ENCODE data around the gene MRPL3.

DNA sequence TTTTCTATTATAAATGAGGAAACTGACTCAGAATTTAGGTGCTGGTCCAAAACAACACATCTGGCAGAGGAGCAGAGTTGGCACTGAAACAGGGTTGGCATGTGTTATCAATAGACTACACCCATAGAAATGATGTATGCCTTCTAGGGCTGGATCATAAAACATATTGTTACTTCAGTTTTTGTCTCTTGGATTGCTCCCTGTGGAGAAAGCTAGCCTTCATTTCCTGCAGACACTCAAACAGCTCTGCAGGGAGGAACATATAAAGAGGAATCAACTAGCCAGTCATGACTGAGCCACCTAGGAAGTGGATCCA is 507 bp upstream of the MRPL3 start:
- TF ChIP-seq EZH2phosphoT487 (IDR thresholded peaks at IDR 0.05; ENCODE audit: borderline replicate concordance, low read depth) (no peak), TAF1 (IDR thresholded peaks at IDR 0.05; ENCODE audit: borderline replicate concordance, low read depth, low read length) (no peak), EP300 (IDR thresholded peaks at IDR 0.05; ENCODE audit: borderline replicate concordance in 1 of 2, low read depth in 1 of 2, low read length in 1 of 2) (no peak), GATA2 (CRISPR knock-in tag; IDR thresholded peaks at IDR 0.05) (no peak), JUND (IDR thresholded peaks at IDR 0.05) (no peak), NRF1 (IDR thresholded peaks at IDR 0.05; ENCODE audit: low read depth, low read length) (no peak), YY1 (IDR thresholded peaks at IDR 0.05; ENCODE audit: low read depth) (no peak)
- TF ChIP-seq, protein P1, sequence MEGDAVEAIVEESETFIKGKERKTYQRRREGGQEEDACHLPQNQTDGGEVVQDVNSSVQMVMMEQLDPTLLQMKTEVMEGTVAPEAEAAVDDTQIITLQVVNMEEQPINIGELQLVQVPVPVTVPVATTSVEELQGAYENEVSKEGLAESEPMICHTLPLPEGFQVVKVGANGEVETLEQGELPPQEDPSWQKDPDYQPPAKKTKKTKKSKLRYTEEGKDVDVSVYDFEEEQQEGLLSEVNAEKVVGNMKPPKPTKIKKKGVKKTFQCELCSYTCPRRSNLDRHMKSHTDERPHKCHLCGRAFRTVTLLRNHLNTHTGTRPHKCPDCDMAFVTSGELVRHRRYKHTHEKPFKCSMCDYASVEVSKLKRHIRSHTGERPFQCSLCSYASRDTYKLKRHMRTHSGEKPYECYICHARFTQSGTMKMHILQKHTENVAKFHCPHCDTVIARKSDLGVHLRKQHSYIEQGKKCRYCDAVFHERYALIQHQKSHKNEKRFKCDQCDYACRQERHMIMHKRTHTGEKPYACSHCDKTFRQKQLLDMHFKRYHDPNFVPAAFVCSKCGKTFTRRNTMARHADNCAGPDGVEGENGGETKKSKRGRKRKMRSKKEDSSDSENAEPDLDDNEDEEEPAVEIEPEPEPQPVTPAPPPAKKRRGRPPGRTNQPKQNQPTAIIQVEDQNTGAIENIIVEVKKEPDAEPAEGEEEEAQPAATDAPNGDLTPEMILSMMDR (IDR thresholded peaks at IDR 0.05): no peak
- TF ChIP-seq, protein P2, sequence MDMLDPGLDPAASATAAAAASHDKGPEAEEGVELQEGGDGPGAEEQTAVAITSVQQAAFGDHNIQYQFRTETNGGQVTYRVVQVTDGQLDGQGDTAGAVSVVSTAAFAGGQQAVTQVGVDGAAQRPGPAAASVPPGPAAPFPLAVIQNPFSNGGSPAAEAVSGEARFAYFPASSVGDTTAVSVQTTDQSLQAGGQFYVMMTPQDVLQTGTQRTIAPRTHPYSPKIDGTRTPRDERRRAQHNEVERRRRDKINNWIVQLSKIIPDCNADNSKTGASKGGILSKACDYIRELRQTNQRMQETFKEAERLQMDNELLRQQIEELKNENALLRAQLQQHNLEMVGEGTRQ (IDR thresholded peaks at IDR 0.05; ENCODE audit: borderline replicate concordance, low read depth, low read length): no peak
- TF ChIP-seq, protein P3, sequence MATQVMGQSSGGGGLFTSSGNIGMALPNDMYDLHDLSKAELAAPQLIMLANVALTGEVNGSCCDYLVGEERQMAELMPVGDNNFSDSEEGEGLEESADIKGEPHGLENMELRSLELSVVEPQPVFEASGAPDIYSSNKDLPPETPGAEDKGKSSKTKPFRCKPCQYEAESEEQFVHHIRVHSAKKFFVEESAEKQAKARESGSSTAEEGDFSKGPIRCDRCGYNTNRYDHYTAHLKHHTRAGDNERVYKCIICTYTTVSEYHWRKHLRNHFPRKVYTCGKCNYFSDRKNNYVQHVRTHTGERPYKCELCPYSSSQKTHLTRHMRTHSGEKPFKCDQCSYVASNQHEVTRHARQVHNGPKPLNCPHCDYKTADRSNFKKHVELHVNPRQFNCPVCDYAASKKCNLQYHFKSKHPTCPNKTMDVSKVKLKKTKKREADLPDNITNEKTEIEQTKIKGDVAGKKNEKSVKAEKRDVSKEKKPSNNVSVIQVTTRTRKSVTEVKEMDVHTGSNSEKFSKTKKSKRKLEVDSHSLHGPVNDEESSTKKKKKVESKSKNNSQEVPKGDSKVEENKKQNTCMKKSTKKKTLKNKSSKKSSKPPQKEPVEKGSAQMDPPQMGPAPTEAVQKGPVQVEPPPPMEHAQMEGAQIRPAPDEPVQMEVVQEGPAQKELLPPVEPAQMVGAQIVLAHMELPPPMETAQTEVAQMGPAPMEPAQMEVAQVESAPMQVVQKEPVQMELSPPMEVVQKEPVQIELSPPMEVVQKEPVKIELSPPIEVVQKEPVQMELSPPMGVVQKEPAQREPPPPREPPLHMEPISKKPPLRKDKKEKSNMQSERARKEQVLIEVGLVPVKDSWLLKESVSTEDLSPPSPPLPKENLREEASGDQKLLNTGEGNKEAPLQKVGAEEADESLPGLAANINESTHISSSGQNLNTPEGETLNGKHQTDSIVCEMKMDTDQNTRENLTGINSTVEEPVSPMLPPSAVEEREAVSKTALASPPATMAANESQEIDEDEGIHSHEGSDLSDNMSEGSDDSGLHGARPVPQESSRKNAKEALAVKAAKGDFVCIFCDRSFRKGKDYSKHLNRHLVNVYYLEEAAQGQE (IDR thresholded peaks at IDR 0.05; ENCODE audit: low read depth, low read length): no peak
